GM12878 (cell line): ENCODE measurements around the gene HADHA. TPM values are rescaled to one million over a fixed set of nuclear protein-coding genes. Genes with fewer than 3 reads are reported as not detected.

ENCODE experiments used
- ATAC-seq: fragments of 200-7000 bp; cut with Tn5 transposase; 3 replicates; pipeline ENCODE4 v1.9.1; 2020; ENCODE audit warnings: mild to moderate bottlenecking, moderate library complexity
- BruUV-seq: library from RNA; stranded (reverse); fragments of 400-500 nt; replicated peaks from 2 replicates; lab custom pipeline; 2021; lab: Mats Ljungman, UMichigan
- CTCF ChIA-PET: fragments of 300-600 bp; sonication (Branson Sonifier 250); formaldehyde crosslinking; extraction: SDS; loops from one replicate; lab custom pipeline; 2021; ENCODE audit warnings: inconsistent platforms; lab: Yijun Ruan, JAX
- POLR2A ChIA-PET: fragments of 350-600 bp; formaldehyde crosslinking; extraction: SDS; loops from one replicate; lab custom pipeline; 2021; ENCODE audit warnings: inconsistent platforms; lab: Charles Lee
- RAD21 ChIA-PET: fragments of 300-600 bp; sonication (Branson Sonifier 250); formaldehyde crosslinking; loops from one replicate; lab custom pipeline; 2023; ENCODE audit warnings: antibody characterized with exemption; ENCODE audit not compliant: unreplicated experiment; lab: Charles Lee
- SMC1A ChIA-PET: fragments of 300-600 bp; sonication (Branson Sonifier 250); formaldehyde crosslinking; loops from one replicate; lab custom pipeline; 2023; ENCODE audit not compliant: unreplicated experiment, uncharacterized antibody; lab: Charles Lee
- DNase-seq: peaks from one replicate; pipeline ENCODE4 v3.0.0-alpha.2; 2011; ENCODE audit warnings: low read depth, low spot score
- FAIRE-seq: peaks from 3 replicates; lab custom pipeline; 2011; peaks lifted over from hg19 to GRCh38; lab: Jason Lieb, UNC
- H2AFZ ChIP-seq: 2 replicates; pipeline ENCODE4 v1.6.0; 2011; ENCODE audit warnings: low read depth, low read length, control low read depth; ENCODE audit not compliant: control insufficient read depth
- H3K27ac ChIP-seq: 2 replicates; pipeline ENCODE4 v1.5.1; 2011; ENCODE audit warnings: control low read depth; ENCODE audit not compliant: control insufficient read depth, insufficient read depth
- H3K27me3 ChIP-seq, 2 experiments: replicated peaks in 1 of 2; 2 replicates each; pipeline versions ENCODE4 v1.6.0 to v1.6.1; 2011; ENCODE audit warnings: low read length in 1 of 2; ENCODE audit not compliant: control insufficient read depth in 2 of 2, insufficient read depth in 2 of 2
- H3K36me3 ChIP-seq, 2 experiments: 2 replicates each; pipeline ENCODE4 v1.5.1; 2011; ENCODE audit warnings: low read length in 1 of 2; ENCODE audit not compliant: control insufficient read depth in 2 of 2, insufficient read depth in 2 of 2
- H3K4me1 ChIP-seq: 2 replicates; pipeline ENCODE4 v1.6.1; 2011; ENCODE audit warnings: mild to moderate bottlenecking, low read length, moderate library complexity, mixed read lengths; ENCODE audit not compliant: control insufficient read depth, insufficient read depth
- H3K4me2 ChIP-seq: 2 replicates; pipeline ENCODE4 v1.6.0; 2011; ENCODE audit warnings: control low read depth; ENCODE audit not compliant: control insufficient read depth, insufficient read depth
- H3K4me3 ChIP-seq: fragments of 200-600 bp; sonication (generic); 2 replicates; pipeline ENCODE4 v1.5.1; 2016
- H3K79me2 ChIP-seq: 2 replicates; pipeline ENCODE4 v1.6.0; 2011; ENCODE audit warnings: low read length; ENCODE audit not compliant: control insufficient read depth, insufficient read depth
- H3K9ac ChIP-seq: 2 replicates; pipeline ENCODE4 v1.8.0; 2011; ENCODE audit warnings: low read length, control low read depth, mixed read lengths; ENCODE audit not compliant: control insufficient read depth, insufficient read depth
- H3K9me3 ChIP-seq: replicated peaks from 3 replicates; pipeline ENCODE4 v1.5.1; 2011; ENCODE audit warnings: mild to moderate bottlenecking, low read length; ENCODE audit not compliant: control insufficient read depth, insufficient read depth
- H4K20me1 ChIP-seq: 2 replicates; pipeline ENCODE4 v1.6.0; 2011; ENCODE audit not compliant: control insufficient read depth, insufficient read depth
- CBFB ChIP-seq: IDR thresholded peaks from 2 replicates; pipeline ENCODE4 v1.6.1; 2016; ENCODE audit warnings: antibody characterized with exemption, low read depth
- CHD4 ChIP-seq: fragments of 200-600 bp; sonication (generic); IDR thresholded peaks from 2 replicates; pipeline ENCODE4 v1.6.1; 2016; ENCODE audit warnings: mild to moderate bottlenecking
- CTCF ChIP-seq, 3 experiments: IDR thresholded peaks in 2 of 3; conservative IDR thresholded peaks in 1 of 3; 2 replicates each; pipeline ENCODE4 v1.5.1; 2011; ENCODE audit warnings: low read depth in 3 of 3, low read length in 3 of 3, mild to moderate bottlenecking in 3 of 3, control low read depth in 2 of 3, moderate library complexity in 2 of 3, inconsistent platforms in 1 of 3, mixed read lengths in 1 of 3; ENCODE audit not compliant: control insufficient read depth in 2 of 3, insufficient read depth in 1 of 3; ENCODE audit errors: extremely low read depth in 1 of 3
- FOS ChIP-seq: IDR thresholded peaks from 3 replicates; pipeline ENCODE4 v1.6.1; 2011; ENCODE audit warnings: borderline replicate concordance; ENCODE audit not compliant: insufficient read length; ENCODE audit errors: extremely low read depth
- FOXM1 ChIP-seq: IDR thresholded peaks from 2 replicates; pipeline ENCODE4 v1.6.1; 2012; ENCODE audit warnings: low read depth, mild to moderate bottlenecking, inconsistent platforms, low read length, moderate library complexity
- HDAC6 ChIP-seq: fragments of 200-600 bp; sonication (generic); IDR thresholded peaks from one replicate; pipeline ENCODE4 v1.8.0; 2017; ENCODE audit warnings: antibody characterized with exemption; ENCODE audit not compliant: unreplicated experiment
- IKZF2 ChIP-seq, 2 experiments: fragments of 450-650 bp; IDR thresholded peaks; 2 replicates each; pipeline ENCODE4 v1.6.1; 2017; ENCODE audit warnings: mild to moderate bottlenecking in 2 of 2, moderate library complexity in 2 of 2
- JUND ChIP-seq: IDR thresholded peaks from 2 replicates; pipeline ENCODE4 v1.6.1; 2012; ENCODE audit warnings: low read depth, mild to moderate bottlenecking, low read length, improper control_type of control experiment, moderate library complexity
- NBN ChIP-seq: fragments of 450-650 bp; IDR thresholded peaks from 2 replicates; pipeline ENCODE4 v1.6.1; 2016
- RELB ChIP-seq: fragments of 450-650 bp; IDR thresholded peaks from 2 replicates; pipeline ENCODE4 v1.6.1; 2017; ENCODE audit warnings: low read depth, mild to moderate bottlenecking, moderate library complexity
- SREBF1 ChIP-seq: IDR thresholded peaks from 2 replicates; pipeline ENCODE4 v1.6.1; 2012; ENCODE audit warnings: mild to moderate bottlenecking, low read length
- WRNIP1 ChIP-seq: IDR thresholded peaks from 2 replicates; pipeline ENCODE4 v1.6.1; 2011; ENCODE audit warnings: low read depth, low read length, improper control_type of control experiment, borderline replicate concordance
- YBX1 ChIP-seq: fragments of 450-650 bp; IDR thresholded peaks from 2 replicates; pipeline ENCODE4 v1.6.1; 2016; ENCODE audit warnings: antibody characterized with exemption
- ZBTB40 ChIP-seq: fragments of 450-650 bp; IDR thresholded peaks from 2 replicates; pipeline ENCODE4 v1.6.1; 2016; ENCODE audit warnings: mild to moderate bottlenecking, moderate library complexity, borderline replicate concordance
- ZNF24 ChIP-seq: fragments of 450-650 bp; IDR thresholded peaks from 2 replicates; pipeline ENCODE4 v1.6.1; 2017; ENCODE audit warnings: antibody characterized with exemption, mild to moderate bottlenecking
- ZNF274 ChIP-seq: IDR thresholded peaks from one replicate; pipeline ENCODE4 v1.8.0; 2011; ENCODE audit not compliant: insufficient read length, insufficient read depth
- WGBS: methylation state at CpG from one replicate; pipeline ENCODE4 v1.1.6; 2016; ENCODE audit warnings: low lambda C conversion rate; ENCODE audit not compliant: insufficient replicate concordance, insufficient coverage; ENCODE audit errors: missing lambda C conversion rate; 5-methylcytosine and 5-hydroxymethylcytosine counted together
- in situ Hi-C: fragments of 300-500 bp; cut with MboI; formaldehyde crosslinking; loops from 9 replicates; pipeline ENCODE4 v1.14.3; 2018; ENCODE audit warnings: mixed read lengths
- intact Hi-C: fragments of 100-400 bp; cut with micrococcal nuclease; formaldehyde crosslinking; loops from one replicate; pipeline ENCODE4 v1.14.2; 2022; ENCODE audit not compliant: unreplicated experiment
- polyA plus RNA-seq, 11 experiments: library from polyadenylated mRNA; depleted of rRNA in 4 of 11; unstranded in 6 of 11; stranded (reverse) in 5 of 11; fragments of >200 nt; fragmentation: Nextera tagmentation in 4 of 11; fragmentation: Illumina TruSeq in 1 of 11; extraction: Ambion mirVana in 4 of 11; extraction: Trizol in 1 of 11; gene quantifications; 1 replicate in 1 of 11; 2 replicates in 10 of 11; pipeline versions ENCODE4 v1.2.1 to v1.2.3, GENCODE V29; 2011 to 2016; ENCODE audit warnings: inconsistent platforms in 2 of 11, missing spikeins in 2 of 11, low read depth in 1 of 11
- total RNA-seq, 4 experiments: library from RNA; depleted of rRNA in 3 of 4; stranded (reverse); fragments of >200 nt in 3 of 4; fragmentation: Illumina TruSeq in 1 of 4; extraction: Trizol in 1 of 4; gene quantifications; 2 replicates each; pipeline versions ENCODE4 v1.2.1 to v1.2.3, GENCODE V29; 2013 to 2021
- TF ChIP-seq, protein P1 (sequence below): IDR thresholded peaks from 2 replicates; pipeline ENCODE4 v1.6.1; 2012; ENCODE audit warnings: low read depth, low read length, improper control_type of control experiment

HADHA gene
- total and polyA plus RNA-seq, 10 of the 15 experiments (the other 5 are each of a cell fraction or from before 2014, with no cell fraction given): 109 to 207 (median 165) TPM

- H4K20me1 ChIP-seq: no peaks in the 10 kb centered on the region
- no peak overlapping the region for H3K27ac ChIP-seq
- H3K36me3 ChIP-seq: no peaks in the 10 kb centered on the region
- WGBS: 66% methylated on average over 4 of the region's 4 CpGs
- no TSS peak for BruUV-seq
- SMC1A ChIA-PET: no interaction called here
- no peak overlapping the region for H3K9ac ChIP-seq
- H2AFZ ChIP-seq: no peak overlapping the region
- no peaks in the 10 kb centered on the region for H3K9me3 ChIP-seq
- in situ Hi-C loops: no loop called here
- H3K27me3 ChIP-seq: no peaks in the 10 kb centered on the region
- no peak for FAIRE-seq
- no peaks in the 10 kb centered on the region for H3K4me1 ChIP-seq
- no peak overlapping the region for H3K4me2 ChIP-seq
- RAD21 ChIA-PET: no interaction called here
- no peaks in the 10 kb centered on the region for H3K79me2 ChIP-seq
- POLR2A ChIA-PET: interaction anchor here (0.6 kb wide), 1 partner anchor 81 kb away, joined by 6 read pairs; no protein-coding TSS in a partner anchor
- no peak for ATAC-seq
- intact Hi-C loops: no loop called here
- DNase-seq: no peak
- no peak overlapping the region for H3K4me3 ChIP-seq
- CTCF ChIA-PET: interaction anchor here (0.6 to 0.7 kb wide), 2 partner anchors 82 to 583 kb away, joined by 3 read pairs; no protein-coding TSS in a partner anchor
- TF ChIP-seq JUND (no peak), ZNF24 (no peak), HDAC6 (no peak), CHD4 (no peak), IKZF2 (IDR thresholded peaks at IDR 0.05) (no peak), ZBTB40 (no peak), FOS (no peak), FOXM1 (no peak), CTCF (IDR thresholded peaks at IDR 0.05 in 2 of 3, conservative IDR thresholded peaks at IDR 0.05 in 1 of 3; ENCODE audit: control insufficient read depth in 2 of 3, extremely low read depth in 1 of 3, insufficient read depth in 1 of 3, low read depth in 3 of 3, low read length in 3 of 3) (no peak), NBN (no peak), YBX1 (no peak), CBFB (no peak), SREBF1 (no peak), ZNF274 (no peak), WRNIP1 (no peak), RELB (no peak)
- TF ChIP-seq, protein P1, sequence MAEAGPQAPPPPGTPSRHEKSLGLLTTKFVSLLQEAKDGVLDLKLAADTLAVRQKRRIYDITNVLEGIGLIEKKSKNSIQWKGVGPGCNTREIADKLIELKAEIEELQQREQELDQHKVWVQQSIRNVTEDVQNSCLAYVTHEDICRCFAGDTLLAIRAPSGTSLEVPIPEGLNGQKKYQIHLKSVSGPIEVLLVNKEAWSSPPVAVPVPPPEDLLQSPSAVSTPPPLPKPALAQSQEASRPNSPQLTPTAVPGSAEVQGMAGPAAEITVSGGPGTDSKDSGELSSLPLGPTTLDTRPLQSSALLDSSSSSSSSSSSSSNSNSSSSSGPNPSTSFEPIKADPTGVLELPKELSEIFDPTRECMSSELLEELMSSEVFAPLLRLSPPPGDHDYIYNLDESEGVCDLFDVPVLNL: no peak
Observed at GRCh38 chr2:26165403-26165802, 79.0 kb downstream of the HADHA start.
